Osteocyte (in vitro differentiated cells): ENCODE results near the gene YOD1. TPM values are rescaled to one million over a fixed set of nuclear protein-coding genes. Genes with fewer than 3 reads are reported as not detected.

Experiments used
- DNase-seq: peaks from one replicate; pipeline ENCODE4 v3.0.0; 2021; ENCODE audit warnings: mixed read lengths; ENCODE audit not compliant: unreplicated experiment; ENCODE audit errors: extremely low spot score
- H3K27ac Mint-ChIP-seq: one replicate; pipeline ENCODE4 v1.8.0; 2021; ENCODE audit warnings: mild to moderate bottlenecking, mixed read lengths; ENCODE audit not compliant: unreplicated experiment
- H3K27me3 Mint-ChIP-seq: one replicate; pipeline ENCODE4 v1.8.0; 2021; ENCODE audit warnings: mixed read lengths; ENCODE audit not compliant: unreplicated experiment
- H3K36me3 Mint-ChIP-seq: one replicate; pipeline ENCODE4 v1.8.0; 2021; ENCODE audit warnings: mixed read lengths; ENCODE audit not compliant: unreplicated experiment
- H3K4me1 Mint-ChIP-seq: one replicate; pipeline ENCODE4 v1.8.0; 2021; ENCODE audit warnings: mixed read lengths; ENCODE audit not compliant: unreplicated experiment
- H3K4me3 Mint-ChIP-seq: one replicate; pipeline ENCODE4 v1.8.0; 2021; ENCODE audit warnings: mild to moderate bottlenecking, moderate library complexity, mixed read lengths; ENCODE audit not compliant: unreplicated experiment
- H3K9me3 Mint-ChIP-seq: one replicate; pipeline ENCODE4 v1.8.0; 2021; ENCODE audit warnings: mixed read lengths; ENCODE audit not compliant: unreplicated experiment
- CTCF ChIP-seq: fragments of 200-600 bp; sonication (generic); IDR thresholded peaks from 2 replicates; pipeline ENCODE4 v1.5.0; 2021; ENCODE audit warnings: antibody characterized with exemption, mild to moderate bottlenecking, moderate library complexity
- total RNA-seq: library from RNA; stranded (reverse); gene quantifications from 2 replicates; pipeline ENCODE4 v1.2.1, GENCODE V29; 2021

YOD1 gene
- total RNA-seq, 1 donor from 2014 or later = 4.6 TPM

GRCh38 chr1:207017615-207018559, 33.1 kb downstream of the YOD1 start:
- TF ChIP-seq CTCF = no peak
- H3K9me3 Mint-ChIP-seq = no peaks in the 10 kb centered on the region
- H3K4me1 Mint-ChIP-seq = no peaks in the 10 kb centered on the region
- no peak overlapping the region for H3K27ac Mint-ChIP-seq
- H3K27me3 Mint-ChIP-seq = peaks cover 17% of the 10 kb centered on the region
- DNase-seq = no peak
- no peak overlapping the region for H3K4me3 Mint-ChIP-seq
- no peaks in the 10 kb centered on the region for H3K36me3 Mint-ChIP-seq

- no peak for DNase-seq
- no peak overlapping the region for H3K27ac Mint-ChIP-seq
- H3K4me3 Mint-ChIP-seq = no peak overlapping the region
- no peaks in the 10 kb centered on the region for H3K36me3 Mint-ChIP-seq
- no peak for TF ChIP-seq CTCF
- no peaks in the 10 kb centered on the region for H3K9me3 Mint-ChIP-seq
- peaks cover 34% of the 10 kb centered on the region for H3K27me3 Mint-ChIP-seq
- no peaks in the 10 kb centered on the region for H3K4me1 Mint-ChIP-seq
Measured at GRCh38 chr1:207015791-207016190, 35.2 kb downstream of the YOD1 start.

- no peak for DNase-seq
- Mint-ChIP-seq H3K27me3 (peaks cover 37% of the 10 kb centered on the region), H3K36me3 (no peaks in the 10 kb centered on the region), H3K27ac (no peak overlapping the region), H3K4me3 (no peak overlapping the region), H3K4me1 (no peaks in the 10 kb centered on the region), H3K9me3 (no peaks in the 10 kb centered on the region)
- TF ChIP-seq CTCF = no peak
Measured at GRCh38 chr1:207014728-207015127, 36.3 kb downstream of the YOD1 start.

GRCh38 chr1:207013321-207014085, 37.5 kb downstream of the YOD1 start:
- Mint-ChIP-seq H3K9me3 (no peaks in the 10 kb centered on the region), H3K4me3 (no peak overlapping the region), H3K27me3 (peaks cover 37% of the 10 kb centered on the region), H3K27ac (no peak overlapping the region), H3K36me3 (no peaks in the 10 kb centered on the region), H3K4me1 (no peaks in the 10 kb centered on the region)
- no peak for TF ChIP-seq CTCF
- no peak for DNase-seq

- Mint-ChIP-seq H3K9me3 (no peaks in the 10 kb centered on the region), H3K27ac (no peak overlapping the region), H3K4me3 (no peak overlapping the region), H3K4me1 (peaks cover 4% of the 10 kb centered on the region), H3K27me3 (peaks cover 37% of the 10 kb centered on the region), H3K36me3 (no peaks in the 10 kb centered on the region)
- TF ChIP-seq CTCF = no peak
- DNase-seq = no peak
Measured at GRCh38 chr1:207010726-207011125, 40.3 kb downstream of the YOD1 start.
